HG03565 (cell line): Measurements from ENCODE around the gene RABGAP1L.
"Not testable (repeated sequence)": the region's sequence is repeated elsewhere in the genome, so short reads cannot be mapped to it uniquely, and the experiment has no call there.

Experiments
- ATAC-seq: cut with Tn5 transposase; IDR thresholded peaks from one replicate; pipeline ENCODE4 v1.9.1; 2021; ENCODE audit warnings: mild to moderate bottlenecking, moderate library complexity; ENCODE audit not compliant: unreplicated experiment

The RABGAP1L gene

DNA sequence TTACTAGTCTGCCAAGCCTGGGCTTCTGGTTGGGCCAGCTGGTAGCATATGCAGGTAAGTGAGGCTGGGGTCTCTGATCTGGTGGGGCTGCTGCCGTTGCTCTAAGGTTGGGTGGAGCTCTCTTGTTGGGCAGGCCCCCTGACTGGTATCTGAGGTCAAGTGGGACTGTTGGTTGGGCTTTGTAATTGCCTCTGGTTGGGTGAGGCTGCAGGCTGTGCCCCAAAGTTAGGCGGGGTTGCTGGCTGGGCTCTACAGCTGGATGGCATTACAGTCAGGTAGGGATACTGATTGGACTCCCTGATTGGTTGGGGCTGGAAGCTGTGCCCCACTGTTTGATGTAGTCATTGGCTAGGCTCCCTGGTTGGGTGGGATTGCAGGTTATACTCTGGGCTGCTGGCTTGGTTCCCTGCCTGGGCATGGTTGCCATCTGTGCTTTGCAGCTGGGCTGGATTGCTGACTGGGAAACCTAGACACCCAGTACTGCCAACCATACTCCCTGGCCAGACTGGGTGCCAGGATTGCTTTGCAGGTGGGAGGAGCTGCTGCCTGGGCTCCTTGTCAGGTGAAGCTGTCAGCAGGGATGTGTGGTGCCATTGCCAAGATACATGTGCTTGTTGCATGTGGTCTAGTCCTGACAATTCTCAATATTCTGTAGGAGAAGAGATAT lies 130.5 kb downstream of the RABGAP1L start:
- ATAC-seq: no peak

DNA sequence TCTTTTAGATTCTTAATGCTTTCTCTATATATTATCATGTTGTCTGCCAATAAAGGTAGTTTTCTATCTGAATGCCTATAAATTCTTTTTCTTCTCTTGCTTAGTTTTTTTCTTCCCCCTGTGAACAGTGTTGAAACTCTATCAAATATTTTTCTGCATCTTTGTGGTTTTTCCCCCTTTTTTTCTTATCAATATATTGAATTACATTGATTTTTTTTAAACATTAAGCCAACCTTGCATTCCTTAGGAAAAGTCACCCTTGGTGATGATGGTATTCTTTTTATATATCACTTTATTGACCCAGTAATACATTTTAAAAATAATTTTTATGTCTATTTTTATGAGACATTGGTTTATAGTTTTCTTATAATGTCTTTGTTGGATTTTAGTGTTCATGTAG lies 131.7 kb downstream of the RABGAP1L start:
- ATAC-seq: no peak

DNA sequence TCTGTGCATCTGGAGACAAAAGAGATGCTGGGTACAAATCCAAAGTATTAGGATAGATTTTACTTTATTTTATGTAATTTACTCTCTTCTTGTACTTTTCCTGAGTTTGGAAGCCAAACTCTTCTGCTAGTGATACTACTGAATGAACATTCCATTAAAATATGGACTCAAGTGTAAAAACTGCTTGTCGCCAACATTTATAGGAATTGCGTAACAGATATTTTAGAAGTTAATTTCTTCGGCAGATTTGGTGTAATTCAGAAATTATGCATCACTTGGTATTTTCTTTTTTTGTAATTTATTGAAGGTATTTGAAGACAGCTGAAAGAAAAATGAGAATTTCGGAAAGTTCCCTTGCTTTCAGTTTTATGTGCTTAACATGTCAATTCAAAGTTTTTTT lies 137.0 kb downstream of the RABGAP1L start:
- ATAC-seq: no peak

DNA sequence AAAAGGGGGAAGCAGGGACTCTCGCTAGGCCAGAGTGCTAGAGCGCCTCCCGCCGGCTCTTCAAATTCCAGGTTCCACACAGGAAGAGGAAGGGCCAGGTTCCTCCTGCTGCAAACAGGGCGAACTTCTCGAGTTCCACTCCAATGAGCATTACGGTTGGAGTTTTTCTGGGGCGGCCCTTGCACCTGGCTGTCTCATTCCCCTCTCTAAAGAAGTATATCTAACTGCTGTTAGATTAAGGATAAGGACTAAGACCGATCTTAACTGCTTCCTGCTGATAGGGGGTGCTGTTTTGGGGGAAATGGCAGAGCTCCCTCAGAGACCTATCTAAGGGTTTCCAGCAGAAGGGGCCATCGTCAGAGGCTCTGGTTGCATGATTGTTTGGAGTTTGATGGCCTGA lies 138.0 kb downstream of the RABGAP1L start:
- no peak for ATAC-seq

DNA sequence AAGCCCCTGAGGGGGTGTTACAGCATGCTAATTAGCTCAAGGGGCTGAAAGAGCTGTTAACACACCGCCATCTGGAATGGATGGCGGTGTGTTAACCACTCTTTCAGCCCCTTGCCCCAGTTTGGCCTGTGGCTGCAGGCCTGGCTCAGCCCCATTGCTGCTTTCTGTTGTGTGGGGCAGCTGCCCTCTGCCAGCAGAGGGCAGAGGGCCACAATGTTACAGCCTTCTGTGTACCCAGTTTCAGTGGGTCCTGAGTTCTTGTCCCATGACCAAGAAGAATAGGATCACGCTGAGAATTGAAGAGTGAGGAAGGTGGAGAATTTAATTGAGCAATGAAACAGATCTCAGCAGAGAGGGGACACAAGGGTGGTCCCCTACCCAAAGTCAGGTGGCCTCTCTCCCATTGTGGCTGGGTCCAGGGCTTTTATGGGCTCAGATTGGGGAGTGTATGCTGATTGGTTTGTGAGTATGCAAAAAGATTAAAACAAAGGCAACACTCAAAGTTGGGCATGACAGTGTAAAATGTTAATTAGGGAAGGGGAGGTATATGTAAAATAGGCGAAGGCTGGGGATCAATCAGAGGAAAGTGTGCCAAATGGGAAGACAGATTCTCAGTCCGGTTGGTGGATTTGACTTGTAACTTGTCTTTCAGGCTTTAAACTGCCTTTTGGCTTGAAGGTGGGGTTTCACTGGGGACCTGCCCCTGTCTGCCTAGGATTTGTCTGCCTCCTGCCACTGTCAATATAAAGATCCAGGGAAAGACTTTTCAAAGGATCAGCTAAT lies 142.2 kb downstream of the RABGAP1L start:
- ATAC-seq: no peak

DNA sequence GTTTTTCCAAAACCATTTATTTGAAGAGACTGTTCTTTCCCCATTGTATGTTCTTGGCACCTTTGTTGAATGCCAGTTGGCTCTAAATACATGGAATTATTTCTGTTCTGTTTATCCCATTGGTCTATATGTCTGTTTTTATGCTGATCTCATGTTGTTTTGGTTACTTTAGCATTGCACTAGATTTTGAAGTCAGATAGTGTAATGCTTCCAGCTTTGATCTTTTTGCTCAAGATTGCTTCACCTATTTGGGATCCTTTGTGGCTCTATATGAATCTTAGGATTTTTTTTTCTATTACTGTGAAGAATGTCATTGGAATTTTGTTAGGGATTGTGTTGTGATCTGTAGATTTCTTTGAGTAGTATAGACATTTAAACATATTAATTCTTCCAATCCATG lies 149.3 kb downstream of the RABGAP1L start:
- no peak for ATAC-seq

DNA sequence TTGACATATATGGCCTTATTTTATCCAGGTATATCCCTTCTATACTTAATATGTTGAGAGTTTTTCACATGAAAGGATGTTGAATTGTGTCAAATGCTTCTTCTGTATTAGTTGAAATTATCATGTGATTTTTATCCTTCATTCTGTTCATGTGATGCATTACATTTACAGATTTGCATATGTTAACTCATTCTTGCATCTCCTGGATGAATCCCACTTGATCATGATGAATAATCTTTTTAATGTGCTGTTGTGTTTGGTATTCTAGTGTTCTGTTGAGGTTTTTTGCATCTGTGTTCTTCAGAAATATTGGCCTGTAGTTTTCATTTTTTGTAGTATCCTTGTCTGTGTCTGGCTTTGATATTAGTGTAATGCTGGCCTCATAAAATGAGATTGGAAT lies 150.2 kb downstream of the RABGAP1L start:
- ATAC-seq: no peak

DNA sequence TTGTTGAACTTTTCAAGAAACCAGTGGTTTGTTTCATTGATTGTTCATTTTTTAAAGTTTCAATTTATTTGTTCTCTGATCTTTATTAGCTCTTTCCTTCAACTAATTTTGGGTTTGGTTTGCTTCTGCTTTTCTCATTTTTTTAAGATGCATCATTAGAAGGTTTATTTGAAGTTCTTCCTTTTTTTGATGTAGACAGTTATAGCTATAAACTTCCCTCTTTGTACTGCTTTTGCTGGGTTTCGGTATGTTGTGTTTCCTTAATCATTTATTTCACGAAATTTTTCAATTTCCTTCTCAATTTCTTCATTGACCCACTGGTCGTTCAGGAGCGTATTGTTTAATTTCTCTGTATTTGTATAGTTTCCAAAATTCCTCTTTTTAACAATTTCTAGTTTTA lies 155.1 kb downstream of the RABGAP1L start:
- ATAC-seq: no peak

DNA sequence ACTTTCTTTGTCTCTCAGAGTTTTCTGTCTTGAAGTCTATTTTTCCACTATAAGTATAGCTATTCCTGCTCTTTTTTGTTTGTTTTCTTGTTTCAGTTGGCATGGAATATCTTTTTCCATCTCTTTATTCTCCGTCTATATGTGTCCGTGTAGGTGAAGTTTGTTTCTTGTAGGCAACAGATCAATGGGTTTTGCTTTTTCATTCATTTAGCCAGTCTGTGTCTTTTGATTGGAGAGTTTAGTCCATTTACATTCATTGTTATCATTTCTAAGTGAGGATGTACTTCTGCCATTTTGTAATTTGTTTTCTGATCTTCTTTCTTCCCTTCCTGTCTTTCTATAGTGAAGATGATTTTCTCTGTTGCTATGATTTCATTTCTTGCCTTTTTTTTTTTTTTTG lies 155.9 kb downstream of the RABGAP1L start:
- no peak for ATAC-seq

DNA sequence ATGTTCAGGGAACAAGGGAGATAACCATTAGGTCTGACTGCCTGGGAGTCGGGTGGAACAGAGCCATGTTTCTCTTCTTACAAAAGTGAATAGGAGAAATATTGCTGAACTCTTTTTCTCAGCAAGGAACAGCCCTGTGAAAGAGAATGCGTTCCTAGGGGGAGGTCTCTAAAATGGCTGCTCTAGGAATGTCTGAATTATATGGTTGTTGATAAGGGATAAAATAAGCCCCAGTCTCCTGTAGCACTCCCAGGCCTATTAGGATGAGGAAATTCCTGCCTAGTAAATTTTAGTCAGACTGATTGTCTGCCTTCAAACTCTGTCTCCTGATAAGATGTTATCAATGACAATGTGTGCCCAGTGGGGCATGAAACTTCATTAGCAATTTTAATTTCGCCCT lies 161.6 kb downstream of the RABGAP1L start:
- not testable (repeated sequence) for ATAC-seq

DNA sequence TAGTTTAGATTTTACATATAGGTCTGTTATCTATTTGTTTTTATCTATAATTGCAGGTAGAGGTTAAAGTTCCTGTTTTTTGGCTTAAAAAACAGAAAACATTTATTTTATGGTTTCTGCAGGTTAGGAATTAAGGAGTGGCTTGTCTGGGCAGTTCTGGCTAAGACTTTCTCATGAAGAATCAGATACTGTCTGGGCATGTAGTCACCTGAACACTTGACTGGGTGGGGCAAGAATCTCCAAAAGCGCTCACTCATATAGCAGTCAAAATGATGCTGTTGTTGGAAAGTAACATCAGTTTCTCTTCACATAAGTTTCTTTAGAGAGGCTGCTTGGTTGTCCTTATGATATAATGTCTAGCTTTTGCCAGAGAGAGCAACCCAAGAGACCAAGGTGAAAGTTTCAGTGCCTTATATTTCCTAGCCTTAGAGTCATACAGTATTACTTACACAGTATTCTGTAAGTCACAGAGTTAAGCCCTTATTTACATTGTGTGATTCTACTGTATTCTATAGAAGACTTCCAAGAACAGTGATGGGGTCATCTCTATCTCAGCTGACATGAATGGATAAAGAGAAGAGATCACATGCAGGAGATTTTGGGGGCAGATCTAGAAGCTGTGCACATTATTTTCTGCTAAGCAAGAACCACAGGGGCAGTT lies 163.0 kb downstream of the RABGAP1L start:
- no peak for ATAC-seq

DNA sequence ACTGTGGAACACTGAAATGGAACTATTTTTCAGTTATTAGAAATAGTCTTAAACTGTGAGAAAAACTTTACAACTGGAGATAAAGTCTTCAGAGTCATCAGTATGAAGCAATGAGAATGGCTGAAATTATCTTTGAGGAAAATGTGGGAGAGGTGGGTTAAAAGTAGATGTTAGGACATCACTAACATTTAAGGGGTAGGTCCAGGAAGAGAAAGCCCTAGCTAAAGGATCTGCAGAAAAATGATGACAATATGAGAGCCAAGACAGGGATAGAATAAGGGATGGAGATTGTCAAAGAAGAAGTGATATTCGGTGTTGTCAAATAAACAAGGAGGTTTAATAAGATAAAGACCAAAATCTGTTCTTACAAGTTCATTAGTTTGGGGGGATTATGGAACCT lies 165.2 kb downstream of the RABGAP1L start:
- ATAC-seq: no peak

DNA sequence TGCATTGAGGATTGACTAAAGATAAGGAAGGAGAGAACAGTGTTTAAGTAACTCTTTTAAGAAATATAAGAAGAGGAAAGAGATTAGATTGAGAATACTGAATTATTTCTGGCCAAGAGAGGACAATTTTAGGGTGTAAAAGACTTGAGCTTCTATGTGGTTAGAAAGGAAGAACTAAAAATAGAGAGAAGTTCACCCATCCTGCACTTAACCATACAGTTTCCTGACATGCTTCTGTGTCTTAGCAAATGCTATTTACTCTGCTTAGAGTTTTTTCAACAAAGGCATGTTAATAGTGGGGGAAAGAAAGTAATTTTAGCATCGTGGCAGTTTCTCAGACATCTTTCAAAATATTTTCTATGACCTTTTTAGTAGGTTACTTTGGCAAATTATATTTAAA lies 165.6 kb downstream of the RABGAP1L start:
- ATAC-seq: no peak

DNA sequence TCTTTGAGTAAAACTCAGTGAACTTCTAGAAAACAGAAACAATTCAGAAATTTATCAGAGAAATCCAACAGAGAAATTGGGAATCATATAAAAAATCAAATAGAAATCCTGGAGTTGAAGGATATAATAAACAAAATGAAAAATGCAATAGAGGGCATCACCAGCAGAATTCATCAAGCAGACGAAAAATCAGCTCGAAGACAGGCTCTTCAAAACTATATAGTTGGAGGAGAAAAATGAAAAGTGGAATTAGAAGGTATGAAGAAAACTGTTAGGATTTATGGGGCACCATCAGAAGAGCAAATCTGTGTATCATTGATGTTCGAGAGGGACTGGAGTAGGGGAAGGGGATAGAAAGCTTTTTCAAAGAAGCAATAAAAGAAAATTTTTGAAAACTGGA lies 167.0 kb downstream of the RABGAP1L start:
- no peak for ATAC-seq

DNA sequence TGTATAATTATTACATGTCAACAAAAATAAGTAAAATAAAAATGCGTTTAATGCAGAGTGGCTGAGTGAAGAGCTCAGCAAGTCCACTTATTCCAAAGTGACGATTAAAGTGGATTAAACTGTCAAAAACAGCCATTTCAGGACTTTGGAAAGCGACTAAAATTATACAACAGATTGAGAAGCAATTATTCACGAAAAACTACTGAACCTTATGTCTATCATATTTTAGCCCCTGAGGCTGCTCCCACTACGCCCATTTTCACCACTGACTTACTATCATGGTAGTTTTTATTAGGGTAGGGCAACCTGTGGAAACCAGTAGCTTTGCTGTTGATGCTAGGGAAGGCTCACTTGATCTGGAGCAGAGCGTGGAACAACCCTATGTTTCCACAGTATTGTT lies 174.1 kb downstream of the RABGAP1L start:
- no peak for ATAC-seq

DNA sequence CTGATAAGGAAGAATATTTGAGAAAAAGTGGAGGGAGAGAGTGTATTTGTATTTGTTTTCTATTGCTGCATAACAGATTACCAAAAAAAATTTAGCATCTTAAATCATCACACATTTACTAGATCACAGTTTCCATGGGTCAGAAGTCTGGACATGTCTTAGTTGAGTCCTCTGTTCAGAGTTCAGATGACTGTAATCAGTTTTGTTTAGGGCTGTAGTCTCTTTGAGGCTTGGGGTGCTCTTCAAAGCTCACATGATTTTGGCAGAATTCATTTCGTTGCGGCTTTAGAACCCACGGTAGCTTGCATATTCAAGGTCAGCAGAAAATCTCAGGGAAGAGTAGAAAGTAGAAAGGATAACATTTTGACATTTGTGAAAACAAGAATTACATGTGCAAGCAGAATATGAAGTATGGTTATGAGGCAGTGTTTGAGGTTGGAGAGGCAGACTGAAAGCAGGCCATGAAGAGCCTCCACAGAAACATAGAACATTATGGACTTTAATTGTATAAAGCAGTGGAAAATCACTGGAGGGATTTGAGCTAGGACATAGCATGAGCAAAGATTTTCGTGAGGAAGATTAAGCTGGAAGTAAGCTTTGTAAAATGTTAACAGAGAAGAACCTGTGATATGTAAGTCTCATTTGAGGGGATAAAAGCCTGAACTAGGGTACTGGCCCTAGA lies 177.8 kb downstream of the RABGAP1L start:
- ATAC-seq: no peak

DNA sequence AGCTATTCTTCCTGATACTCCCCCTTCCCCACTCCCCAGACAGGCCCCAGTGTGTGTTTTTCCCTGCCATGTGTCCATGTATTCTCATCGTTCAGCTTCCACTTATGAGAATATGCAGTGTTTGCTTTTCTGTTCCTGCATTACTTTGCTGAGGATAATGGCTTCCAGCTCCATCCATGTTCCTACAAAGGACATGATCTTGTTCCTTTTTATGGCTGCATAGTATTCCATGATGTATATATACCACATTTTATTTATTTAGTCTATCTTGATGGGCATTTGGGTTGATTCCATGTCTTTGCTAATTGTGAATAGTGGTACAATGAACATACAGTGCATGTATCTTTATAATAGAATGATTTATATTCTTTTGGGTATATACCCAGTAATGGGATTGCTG lies 181.1 kb downstream of the RABGAP1L start:
- not testable (repeated sequence) for ATAC-seq

DNA sequence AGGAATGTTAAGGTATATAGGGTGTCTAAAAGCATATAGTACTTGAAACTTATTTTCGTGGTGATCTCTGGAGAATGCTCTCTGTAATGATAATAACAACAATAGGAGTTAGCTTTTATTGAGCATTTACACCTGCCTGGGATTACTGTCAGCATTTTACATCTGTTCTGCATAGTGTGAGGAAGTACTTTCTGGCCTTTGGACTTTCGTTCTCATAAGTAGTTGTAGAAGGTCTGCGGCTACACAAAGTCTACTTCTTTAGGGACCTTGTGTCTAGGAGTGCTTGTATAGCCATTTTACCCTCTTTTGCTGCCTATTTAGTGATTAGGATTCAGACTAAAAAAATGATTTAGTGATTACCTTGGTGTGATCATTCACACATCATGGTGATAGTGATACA lies 184.8 kb downstream of the RABGAP1L start:
- ATAC-seq: no peak

DNA sequence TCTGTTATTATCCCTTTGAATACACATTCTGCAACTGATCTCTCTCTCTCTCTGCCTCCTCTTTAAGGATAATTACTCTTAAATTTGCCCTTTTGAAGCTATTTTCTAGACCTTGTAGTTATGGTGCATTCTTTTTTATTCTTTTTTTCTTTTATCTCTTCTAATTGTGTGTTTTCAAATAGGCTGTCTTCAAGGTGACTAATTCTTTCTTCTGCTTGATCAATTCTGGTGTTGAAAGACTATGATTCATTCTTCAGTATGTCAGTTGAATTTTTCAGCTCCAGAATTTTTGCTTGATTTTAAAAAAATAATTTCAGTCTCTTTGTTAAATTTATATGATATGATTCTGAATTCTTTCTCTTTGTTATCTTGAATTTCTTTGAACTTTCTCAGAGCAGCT lies 192.8 kb downstream of the RABGAP1L start:
- ATAC-seq: no peak

DNA sequence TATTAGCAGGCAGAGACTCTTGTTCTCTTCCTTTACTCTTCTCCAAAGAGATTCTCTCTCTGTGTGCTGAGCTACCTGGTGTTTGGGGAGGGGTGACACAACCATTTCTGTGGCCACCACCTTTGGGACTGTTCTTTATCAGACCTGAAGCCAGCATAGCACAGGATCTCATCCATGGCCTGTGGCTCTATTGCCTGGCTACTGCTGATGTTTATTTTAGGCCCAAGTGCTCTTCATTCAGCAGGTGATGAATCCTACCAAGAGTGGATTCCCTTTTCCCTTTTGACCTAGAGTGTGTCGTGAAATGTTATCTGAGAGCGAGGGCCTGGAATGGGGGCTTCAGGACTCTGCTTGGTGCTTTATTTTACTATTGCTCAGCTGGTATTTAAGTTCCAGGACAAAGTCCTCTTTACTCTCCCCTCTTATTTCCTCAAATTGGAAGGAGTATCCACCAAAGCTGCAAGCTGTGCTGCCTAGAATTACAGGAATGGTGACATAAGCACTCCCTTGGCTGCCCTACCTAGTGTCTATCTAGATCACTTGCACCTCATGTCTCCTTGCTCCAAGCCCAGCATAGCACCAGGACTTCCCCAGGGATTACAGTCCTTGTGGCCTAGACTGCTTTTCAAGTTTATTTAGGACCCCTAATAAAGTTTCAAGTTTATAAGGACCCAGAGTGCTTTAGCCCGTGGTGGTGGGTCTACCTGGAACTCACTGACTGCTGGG lies 193.7 kb downstream of the RABGAP1L start:
- no peak for ATAC-seq

DNA sequence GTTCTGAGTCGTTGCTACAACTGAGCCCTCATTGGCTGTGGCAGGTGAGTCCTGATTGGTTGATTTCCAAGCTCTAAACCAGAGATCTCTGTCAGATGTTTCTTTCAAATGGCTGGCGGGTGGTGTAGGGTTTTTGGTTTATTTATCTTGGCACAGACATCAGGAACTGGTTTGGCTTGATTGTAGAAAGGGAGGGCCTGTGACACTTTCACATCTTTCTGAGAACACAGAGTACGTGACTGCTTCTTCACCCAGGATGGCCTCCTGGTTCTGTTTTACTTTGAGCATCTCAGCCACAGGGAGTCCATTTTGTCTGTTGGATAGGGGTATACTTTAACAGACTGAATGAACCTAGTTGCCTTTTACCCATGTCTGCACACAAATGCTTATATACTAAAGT lies 199.0 kb downstream of the RABGAP1L start:
- no peak for ATAC-seq
